G401.6 (cell line): ENCODE measurements around the gene SRRM2.
"Not testable (repeated sequence)": the region's sequence is repeated elsewhere in the genome, so short reads cannot be mapped to it uniquely, and the experiment has no call there.

Source experiments
- FAIRE-seq: peaks from 2 replicates; lab custom pipeline; 2012; peaks lifted over from hg19 to GRCh38; lab: Jason Lieb, UNC

The SRRM2 gene

GRCh38 chr16:2715064-2715463, 37.4 kb upstream of the SRRM2 start:
- FAIRE-seq = no peak

- no peak for FAIRE-seq
These were observed 36.9 kb upstream of the SRRM2 start for GRCh38 chr16:2715519-2715918.

GRCh38 chr16:2715966-2716885, 36.2 kb upstream of the SRRM2 start:
- no peak for FAIRE-seq

GRCh38 chr16:2716948-2717347, 35.5 kb upstream of the SRRM2 start:
- no peak for FAIRE-seq

GRCh38 chr16:2717383-2718263, 34.8 kb upstream of the SRRM2 start:
- no peak for FAIRE-seq

GRCh38 chr16:2719328-2720063, 32.9 kb upstream of the SRRM2 start:
- no peak for FAIRE-seq

- FAIRE-seq = no peak
These were observed 32.4 kb upstream of the SRRM2 start, which contains the start of gene PRSS27 for GRCh38 chr16:2720064-2720457. Gene PRSS27, minus strand, starts transcription at chr16:2720224. Its CDS starts 64 bp downstream, at chr16:2720160.

- no peak for FAIRE-seq
These were observed 31.5 kb upstream of the SRRM2 start for GRCh38 chr16:2720719-2721633.

GRCh38 chr16:2721634-2722173, 30.7 kb upstream of the SRRM2 start:
- FAIRE-seq = not testable (repeated sequence)

- FAIRE-seq = no peak
These were observed 28.3 kb upstream of the SRRM2 start for GRCh38 chr16:2724088-2724676.

GRCh38 chr16:2724816-2725348, 27.6 kb upstream of the SRRM2 start:
- no peak for FAIRE-seq

GRCh38 chr16:2726923-2727322, 25.5 kb upstream of the SRRM2 start:
- FAIRE-seq = no peak

GRCh38 chr16:2728034-2728433, 24.4 kb upstream of the SRRM2 start:
- FAIRE-seq = no peak

- FAIRE-seq = no peak
These were observed 17.5 kb upstream of the SRRM2 start for GRCh38 chr16:2734844-2735515.

- no peak for FAIRE-seq
These were observed 15.8 kb upstream of the SRRM2 start for GRCh38 chr16:2736476-2737237.

- FAIRE-seq = no peak
These were observed 15.2 kb upstream of the SRRM2 start for GRCh38 chr16:2737238-2737605.

GRCh38 chr16:2737895-2738418, 14.5 kb upstream of the SRRM2 start:
- no peak for FAIRE-seq

- FAIRE-seq = no peak
These were observed 13.8 kb upstream of the SRRM2 start for GRCh38 chr16:2738615-2739014.
